ENCODE results near the gene RPTOR. TPM values are rescaled to one million over a fixed set of nuclear protein-coding genes. Genes with fewer than 3 reads are reported as not detected.

RPTOR gene
- total and polyA plus RNA-seq, 10 of the 15 experiments (the other 5 are each of a cell fraction or from before 2014, with no cell fraction given), result 0.18 to 32.1 (median 7.8) TPM

DNA sequence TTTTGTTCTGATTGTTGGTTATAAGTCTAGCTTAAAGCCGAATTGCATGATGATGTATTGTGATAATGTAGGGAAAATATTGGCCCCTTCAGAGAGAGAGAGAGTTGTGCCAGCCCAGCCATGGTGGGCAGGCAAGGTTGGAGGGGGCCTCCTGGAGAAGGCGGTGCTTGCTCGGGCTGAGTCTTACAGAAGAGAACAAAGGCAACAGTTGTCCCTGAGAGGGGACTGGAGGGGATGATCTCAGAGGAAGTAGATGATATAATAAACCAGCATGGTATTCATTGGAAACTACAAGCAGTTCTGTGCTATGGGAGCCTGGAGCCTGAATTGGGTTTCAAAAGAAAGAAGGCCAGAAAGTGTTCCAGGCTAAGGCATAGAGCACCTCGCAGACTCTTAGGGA lies 173.8 kb downstream of the RPTOR start (continued):
- no peak for TF ChIP-seq MTA3 (IDR thresholded peaks at IDR 0.05; ENCODE audit: borderline replicate concordance, low read length)
- TF ChIP-seq, protein P1, sequence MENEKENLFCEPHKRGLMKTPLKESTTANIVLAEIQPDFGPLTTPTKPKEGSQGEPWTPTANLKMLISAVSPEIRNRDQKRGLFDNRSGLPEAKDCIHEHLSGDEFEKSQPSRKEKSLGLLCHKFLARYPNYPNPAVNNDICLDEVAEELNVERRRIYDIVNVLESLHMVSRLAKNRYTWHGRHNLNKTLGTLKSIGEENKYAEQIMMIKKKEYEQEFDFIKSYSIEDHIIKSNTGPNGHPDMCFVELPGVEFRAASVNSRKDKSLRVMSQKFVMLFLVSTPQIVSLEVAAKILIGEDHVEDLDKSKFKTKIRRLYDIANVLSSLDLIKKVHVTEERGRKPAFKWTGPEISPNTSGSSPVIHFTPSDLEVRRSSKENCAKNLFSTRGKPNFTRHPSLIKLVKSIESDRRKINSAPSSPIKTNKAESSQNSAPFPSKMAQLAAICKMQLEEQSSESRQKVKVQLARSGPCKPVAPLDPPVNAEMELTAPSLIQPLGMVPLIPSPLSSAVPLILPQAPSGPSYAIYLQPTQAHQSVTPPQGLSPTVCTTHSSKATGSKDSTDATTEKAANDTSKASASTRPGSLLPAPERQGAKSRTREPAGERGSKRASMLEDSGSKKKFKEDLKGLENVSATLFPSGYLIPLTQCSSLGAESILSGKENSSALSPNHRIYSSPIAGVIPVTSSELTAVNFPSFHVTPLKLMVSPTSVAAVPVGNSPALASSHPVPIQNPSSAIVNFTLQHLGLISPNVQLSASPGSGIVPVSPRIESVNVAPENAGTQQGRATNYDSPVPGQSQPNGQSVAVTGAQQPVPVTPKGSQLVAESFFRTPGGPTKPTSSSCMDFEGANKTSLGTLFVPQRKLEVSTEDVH (IDR thresholded peaks at IDR 0.05; ENCODE audit: low read depth, partially characterized antibody), result no peak

DNA sequence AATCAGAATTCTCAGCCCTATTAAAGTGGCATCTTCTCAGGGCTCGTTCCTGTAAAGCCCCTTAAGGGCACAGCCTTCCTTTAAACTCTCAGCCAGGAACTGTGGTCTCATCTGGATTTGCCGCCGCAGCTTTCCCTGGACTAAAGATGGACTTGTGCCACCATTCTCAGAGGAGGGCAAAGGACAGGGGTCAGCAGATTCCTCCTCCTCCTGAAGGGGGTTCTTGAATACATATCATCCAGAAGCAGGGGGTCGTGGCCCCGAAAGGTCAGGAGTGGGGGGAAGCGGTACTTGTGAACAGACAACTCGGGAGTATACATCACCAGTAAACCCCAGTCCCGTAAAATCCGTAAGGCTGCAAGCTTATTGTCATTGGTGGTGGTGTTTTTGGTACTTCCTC lies 174.8 kb downstream of the RPTOR start:
- POLR2A ChIA-PET, result no interaction called here
- Histone ChIP-seq H4K20me1 (ENCODE audit: control insufficient read depth, insufficient read depth) (no peaks in the 10 kb centered on the region), H3K9ac (ENCODE audit: control insufficient read depth, insufficient read depth, low read length) (no peak overlapping the region), H3K4me2 (ENCODE audit: control insufficient read depth, insufficient read depth) (no peak overlapping the region), H3K4me3 (no peak overlapping the region), H3K27ac (ENCODE audit: control insufficient read depth, insufficient read depth) (no peak overlapping the region), H3K36me3 (ENCODE audit: control insufficient read depth in 2 of 2, insufficient read depth in 2 of 2, low read length in 1 of 2) (no peaks in the 10 kb centered on the region), H3K79me2 (ENCODE audit: control insufficient read depth, insufficient read depth, low read length) (peaks cover 2% of the 10 kb centered on the region), H3K9me3 (replicated peaks; ENCODE audit: control insufficient read depth, insufficient read depth, low read length) (no peaks in the 10 kb centered on the region), H3K27me3 (replicated peaks in 1 of 2; ENCODE audit: control insufficient read depth in 2 of 2, insufficient read depth in 2 of 2, low read length in 1 of 2) (no peaks in the 10 kb centered on the region), H2AFZ (ENCODE audit: control insufficient read depth, low read depth, low read length) (no peak overlapping the region), H3K4me1 (ENCODE audit: control insufficient read depth, insufficient read depth, low read length) (no peaks in the 10 kb centered on the region)
- intact Hi-C loops (cut with micrococcal nuclease; ENCODE audit: unreplicated experiment), result no loop called here
- SMC1A ChIA-PET (ENCODE audit: uncharacterized antibody, unreplicated experiment), result interaction anchor here (1.1 kb wide), 1 partner anchor 13 kb away, joined by 3 read pairs; no protein-coding TSS in a partner anchor
- ATAC-seq (no peak), FAIRE-seq (no peak), DNase-seq (ENCODE audit: low read depth, low spot score) (no peak)
- RAD21 ChIA-PET (ENCODE audit: unreplicated experiment), result no interaction called here
- WGBS (ENCODE audit: insufficient coverage, insufficient replicate concordance, low lambda C conversion rate, missing lambda C conversion rate), result 79% methylated on average over 9 of the region's 9 CpGs
- no TSS peak for BruUV-seq (replicated peaks)
- CTCF ChIA-PET, result no interaction called here
- in situ Hi-C loops (cut with MboI), result no loop called here
- TF ChIP-seq NFYB (IDR thresholded peaks at IDR 0.05; ENCODE audit: insufficient read depth, low read depth, low read length) (no peak), ZNF622 (IDR thresholded peaks at IDR 0.05) (no peak), ZNF217 (IDR thresholded peaks at IDR 0.05) (no peak), BACH1 (IDR thresholded peaks at IDR 0.05; ENCODE audit: borderline replicate concordance) (no peak), HDAC6 (IDR thresholded peaks at IDR 0.05; ENCODE audit: unreplicated experiment) (no peak), BRCA1 (IDR thresholded peaks at IDR 0.05; ENCODE audit: low read depth, low read length) (no peak), ZSCAN29 (IDR thresholded peaks at IDR 0.05) (no peak), YBX1 (IDR thresholded peaks at IDR 0.05) (no peak), NRF1 (conservative IDR thresholded peaks at IDR 0.05; ENCODE audit: low read depth, low read length) (no peak), TCF7 (IDR thresholded peaks at IDR 0.05; ENCODE audit: borderline replicate concordance) (no peak), NR2F1 (conservative IDR thresholded peaks at IDR 0.05) (no peak)
- TF ChIP-seq, protein P2, sequence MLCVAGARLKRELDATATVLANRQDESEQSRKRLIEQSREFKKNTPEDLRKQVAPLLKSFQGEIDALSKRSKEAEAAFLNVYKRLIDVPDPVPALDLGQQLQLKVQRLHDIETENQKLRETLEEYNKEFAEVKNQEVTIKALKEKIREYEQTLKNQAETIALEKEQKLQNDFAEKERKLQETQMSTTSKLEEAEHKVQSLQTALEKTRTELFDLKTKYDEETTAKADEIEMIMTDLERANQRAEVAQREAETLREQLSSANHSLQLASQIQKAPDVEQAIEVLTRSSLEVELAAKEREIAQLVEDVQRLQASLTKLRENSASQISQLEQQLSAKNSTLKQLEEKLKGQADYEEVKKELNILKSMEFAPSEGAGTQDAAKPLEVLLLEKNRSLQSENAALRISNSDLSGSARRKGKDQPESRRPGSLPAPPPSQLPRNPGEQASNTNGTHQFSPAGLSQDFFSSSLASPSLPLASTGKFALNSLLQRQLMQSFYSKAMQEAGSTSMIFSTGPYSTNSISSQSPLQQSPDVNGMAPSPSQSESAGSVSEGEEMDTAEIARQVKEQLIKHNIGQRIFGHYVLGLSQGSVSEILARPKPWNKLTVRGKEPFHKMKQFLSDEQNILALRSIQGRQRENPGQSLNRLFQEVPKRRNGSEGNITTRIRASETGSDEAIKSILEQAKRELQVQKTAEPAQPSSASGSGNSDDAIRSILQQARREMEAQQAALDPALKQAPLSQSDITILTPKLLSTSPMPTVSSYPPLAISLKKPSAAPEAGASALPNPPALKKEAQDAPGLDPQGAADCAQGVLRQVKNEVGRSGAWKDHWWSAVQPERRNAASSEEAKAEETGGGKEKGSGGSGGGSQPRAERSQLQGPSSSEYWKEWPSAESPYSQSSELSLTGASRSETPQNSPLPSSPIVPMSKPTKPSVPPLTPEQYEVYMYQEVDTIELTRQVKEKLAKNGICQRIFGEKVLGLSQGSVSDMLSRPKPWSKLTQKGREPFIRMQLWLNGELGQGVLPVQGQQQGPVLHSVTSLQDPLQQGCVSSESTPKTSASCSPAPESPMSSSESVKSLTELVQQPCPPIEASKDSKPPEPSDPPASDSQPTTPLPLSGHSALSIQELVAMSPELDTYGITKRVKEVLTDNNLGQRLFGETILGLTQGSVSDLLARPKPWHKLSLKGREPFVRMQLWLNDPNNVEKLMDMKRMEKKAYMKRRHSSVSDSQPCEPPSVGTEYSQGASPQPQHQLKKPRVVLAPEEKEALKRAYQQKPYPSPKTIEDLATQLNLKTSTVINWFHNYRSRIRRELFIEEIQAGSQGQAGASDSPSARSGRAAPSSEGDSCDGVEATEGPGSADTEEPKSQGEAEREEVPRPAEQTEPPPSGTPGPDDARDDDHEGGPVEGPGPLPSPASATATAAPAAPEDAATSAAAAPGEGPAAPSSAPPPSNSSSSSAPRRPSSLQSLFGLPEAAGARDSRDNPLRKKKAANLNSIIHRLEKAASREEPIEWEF (IDR thresholded peaks at IDR 0.05; ENCODE audit: insufficient replicate concordance, low read depth, low read length), result no peak
- TF ChIP-seq, protein P3, sequence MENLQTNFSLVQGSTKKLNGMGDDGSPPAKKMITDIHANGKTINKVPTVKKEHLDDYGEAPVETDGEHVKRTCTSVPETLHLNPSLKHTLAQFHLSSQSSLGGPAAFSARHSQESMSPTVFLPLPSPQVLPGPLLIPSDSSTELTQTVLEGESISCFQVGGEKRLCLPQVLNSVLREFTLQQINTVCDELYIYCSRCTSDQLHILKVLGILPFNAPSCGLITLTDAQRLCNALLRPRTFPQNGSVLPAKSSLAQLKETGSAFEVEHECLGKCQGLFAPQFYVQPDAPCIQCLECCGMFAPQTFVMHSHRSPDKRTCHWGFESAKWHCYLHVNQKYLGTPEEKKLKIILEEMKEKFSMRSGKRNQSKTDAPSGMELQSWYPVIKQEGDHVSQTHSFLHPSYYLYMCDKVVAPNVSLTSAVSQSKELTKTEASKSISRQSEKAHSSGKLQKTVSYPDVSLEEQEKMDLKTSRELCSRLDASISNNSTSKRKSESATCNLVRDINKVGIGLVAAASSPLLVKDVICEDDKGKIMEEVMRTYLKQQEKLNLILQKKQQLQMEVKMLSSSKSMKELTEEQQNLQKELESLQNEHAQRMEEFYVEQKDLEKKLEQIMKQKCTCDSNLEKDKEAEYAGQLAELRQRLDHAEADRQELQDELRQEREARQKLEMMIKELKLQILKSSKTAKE (IDR thresholded peaks at IDR 0.05; ENCODE audit: low read depth, poor library complexity, severe bottlenecking), result no peak
